Fibroblast of skin of abdomen (primary cell): ENCODE results near the gene ECSCR.

Experiments used
- DNase-seq: peaks from one replicate; pipeline ENCODE4 v3.0.0-alpha.2; 2013

The ECSCR gene

DNA sequence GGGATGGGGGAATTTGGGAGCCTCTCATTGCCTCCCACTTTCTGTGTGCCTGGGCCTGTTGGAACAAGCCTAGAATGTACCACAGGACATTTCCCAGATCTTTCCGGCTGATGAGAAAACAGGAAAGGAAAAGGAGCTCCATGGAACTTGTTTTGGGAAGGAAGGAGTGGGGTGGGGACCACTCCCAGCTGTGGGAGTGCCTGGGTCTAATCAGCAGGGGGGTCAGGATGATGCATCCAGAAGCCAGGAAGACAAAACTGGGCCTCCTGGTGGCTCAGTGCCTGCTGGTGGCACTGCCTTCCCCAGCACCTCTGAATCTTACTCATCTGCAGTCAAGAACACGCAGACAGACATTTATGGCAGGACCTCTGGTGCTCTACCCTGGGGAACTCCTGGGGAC lies 11.0 kb upstream of the ECSCR start:
- DNase-seq = peak; percentile 27

DNA sequence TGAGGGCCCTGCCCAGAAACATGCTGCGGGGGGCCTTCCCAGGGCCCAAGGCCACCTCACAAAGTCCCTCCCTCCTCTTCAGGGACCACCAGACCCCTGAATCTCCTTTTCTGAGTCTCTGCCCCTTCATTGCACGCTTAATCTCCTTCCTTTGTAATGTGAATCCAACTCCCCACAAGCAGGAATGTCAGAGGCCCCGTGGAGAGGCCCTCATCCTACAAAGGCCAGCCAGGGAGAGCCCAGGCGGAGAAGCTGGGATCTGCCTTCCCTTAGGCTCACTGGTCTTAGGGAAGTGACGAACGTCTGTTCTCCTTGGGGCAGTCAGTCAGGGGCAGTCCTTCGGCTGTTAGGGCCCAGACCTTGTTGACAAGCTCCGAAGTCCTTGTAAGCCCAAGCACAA lies 10.6 kb upstream of the ECSCR start:
- peak; percentile 22 for DNase-seq

DNA sequence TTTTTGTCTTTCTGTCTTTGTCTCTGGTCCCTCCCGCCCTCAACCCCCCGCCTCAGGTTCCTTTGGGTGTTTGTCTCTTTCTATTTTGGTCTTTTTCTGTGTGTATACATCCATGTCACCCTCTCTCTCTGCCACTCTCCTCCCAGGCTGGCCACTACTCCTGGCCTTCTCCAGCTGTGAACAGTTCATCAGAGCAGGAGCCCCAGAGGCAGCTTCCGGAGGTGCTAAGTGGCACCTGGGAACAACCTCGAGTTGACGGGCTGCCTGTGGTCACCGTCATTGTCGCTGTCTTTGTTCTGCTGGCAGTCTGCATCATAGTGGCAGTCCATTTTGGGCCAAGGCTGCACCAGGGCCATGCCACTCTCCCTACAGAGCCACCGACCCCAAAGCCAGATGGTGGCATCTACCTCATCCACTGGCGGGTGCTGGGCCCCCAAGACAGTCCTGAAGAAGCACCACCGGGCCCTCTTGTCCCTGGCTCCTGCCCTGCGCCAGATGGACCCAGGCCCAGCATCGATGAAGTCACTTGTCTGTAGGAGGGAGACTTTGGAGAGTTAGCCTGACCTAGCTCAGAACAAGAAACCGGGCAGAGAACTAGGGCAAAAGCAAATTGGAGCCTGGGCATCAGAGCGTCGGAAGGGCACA lies 10.0 kb upstream of the ECSCR start:
- no peak for DNase-seq

DNA sequence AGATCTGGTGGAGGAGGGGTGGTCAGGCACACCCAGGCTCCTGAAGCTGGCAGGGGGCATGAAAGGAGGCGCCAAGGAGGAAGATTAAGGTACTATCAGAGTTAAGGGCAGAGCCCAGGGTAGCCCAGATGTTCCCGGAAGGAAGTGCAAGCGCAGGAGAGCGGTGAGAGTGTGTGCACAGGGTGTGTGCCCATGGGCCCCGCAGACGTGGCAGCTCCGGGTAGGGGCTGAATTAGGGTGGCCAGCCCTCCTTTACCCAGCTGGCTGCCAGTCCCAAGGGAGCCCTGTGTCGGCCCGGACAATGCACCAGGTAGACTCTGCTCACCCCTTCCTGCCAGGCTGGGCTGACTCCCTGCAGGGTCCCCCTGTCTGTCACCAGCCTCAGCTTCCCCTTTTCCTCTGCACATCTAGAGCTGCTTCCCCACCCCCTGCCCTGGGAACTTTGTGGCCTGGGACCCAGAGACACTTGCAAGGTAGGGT lies 8.3 kb upstream of the ECSCR start, which contains the start of gene SMIM33:
TSS of gene SMIM33 (plus strand) at position 184 of the 480 bp plus-strand sequence. CDS start at position 302, 118 bp downstream.
- DNase-seq = no peak

DNA sequence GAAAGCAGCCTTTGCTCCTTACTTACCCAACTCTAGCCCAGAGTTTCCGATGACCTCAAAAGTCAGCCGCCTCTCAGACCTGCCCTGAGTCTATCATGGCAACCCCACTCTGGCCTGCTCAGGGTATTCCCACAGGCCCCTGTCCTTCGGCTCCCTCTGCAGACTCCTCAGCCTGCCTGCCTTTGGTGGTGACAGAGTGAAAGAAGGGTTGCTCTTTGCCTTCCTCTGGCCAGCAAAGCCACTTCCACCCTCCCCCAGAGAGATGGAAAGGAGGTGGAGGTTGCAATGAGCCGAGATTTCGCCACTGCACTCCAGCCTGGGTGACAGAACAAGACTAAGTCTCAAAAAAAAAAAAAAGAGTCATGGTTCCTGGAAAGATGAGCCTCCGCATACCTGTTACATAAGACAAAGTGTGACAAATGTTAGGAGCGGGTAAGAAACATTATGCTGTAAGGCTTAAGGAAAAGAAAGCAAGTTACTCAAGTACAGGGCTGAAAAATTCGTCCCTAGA lies 5.9 kb upstream of the ECSCR start:
- no peak for DNase-seq

DNA sequence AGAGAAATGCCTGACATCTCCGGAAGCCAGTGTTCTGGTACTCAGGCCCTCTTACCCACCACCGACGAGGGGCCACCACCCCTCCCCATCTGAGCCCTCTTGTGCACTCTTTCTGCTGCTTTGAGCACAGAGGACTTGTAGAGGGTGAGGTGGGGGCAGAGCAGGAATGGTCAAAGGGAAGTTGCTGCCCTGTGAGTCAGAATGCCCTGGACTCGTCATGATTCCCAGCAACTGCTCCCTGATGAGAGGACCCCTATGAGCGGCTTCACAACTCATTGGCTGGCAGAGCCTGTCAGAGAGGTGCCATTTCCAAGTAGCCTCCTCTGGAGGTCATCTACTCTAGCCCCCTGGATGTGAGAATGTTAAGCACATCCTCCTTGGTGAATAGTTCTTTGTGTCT lies 845 bp downstream of the ECSCR start:
- peak; percentile 40 for DNase-seq

DNA sequence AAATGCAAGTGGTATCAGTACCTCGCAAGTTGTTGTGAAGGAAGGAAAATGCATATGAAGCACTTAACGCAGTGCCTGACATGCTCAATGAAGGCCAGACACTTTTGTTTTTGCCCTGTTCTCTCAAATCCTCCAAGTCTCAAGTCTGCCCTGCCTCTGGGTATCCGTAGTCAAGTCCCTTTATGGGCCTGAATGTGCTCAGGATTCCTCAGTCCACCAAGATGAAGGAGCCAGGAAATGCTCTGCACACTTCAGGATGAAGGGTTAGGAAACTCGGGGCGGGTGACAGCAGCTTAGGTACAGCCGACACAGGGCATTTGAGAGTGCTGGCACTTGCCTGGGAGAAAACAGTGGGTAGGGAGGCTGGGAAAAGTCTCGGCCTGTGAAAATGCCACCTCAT lies 1.4 kb downstream of the ECSCR start:
- no peak for DNase-seq

DNA sequence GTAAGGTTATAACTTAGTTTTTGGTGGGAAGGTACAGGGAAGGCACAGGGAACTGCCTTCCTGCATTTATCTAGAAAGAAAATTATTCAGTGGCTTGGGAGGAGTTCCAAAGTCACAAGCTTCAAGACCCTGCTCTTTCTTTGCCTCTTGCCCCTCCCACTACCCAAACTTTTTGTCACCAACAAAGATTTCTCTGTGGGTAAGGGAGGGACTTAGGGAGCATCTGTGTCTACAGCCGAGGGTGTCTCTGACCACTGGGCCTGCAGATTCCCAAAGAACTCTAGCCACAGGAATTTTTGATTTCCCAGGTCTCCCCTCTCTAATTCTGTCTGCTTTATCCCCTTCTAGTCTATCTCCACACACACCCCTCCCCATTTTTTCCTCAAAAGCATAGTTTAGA lies 2.1 kb downstream of the ECSCR start:
- DNase-seq = peak; percentile 20

DNA sequence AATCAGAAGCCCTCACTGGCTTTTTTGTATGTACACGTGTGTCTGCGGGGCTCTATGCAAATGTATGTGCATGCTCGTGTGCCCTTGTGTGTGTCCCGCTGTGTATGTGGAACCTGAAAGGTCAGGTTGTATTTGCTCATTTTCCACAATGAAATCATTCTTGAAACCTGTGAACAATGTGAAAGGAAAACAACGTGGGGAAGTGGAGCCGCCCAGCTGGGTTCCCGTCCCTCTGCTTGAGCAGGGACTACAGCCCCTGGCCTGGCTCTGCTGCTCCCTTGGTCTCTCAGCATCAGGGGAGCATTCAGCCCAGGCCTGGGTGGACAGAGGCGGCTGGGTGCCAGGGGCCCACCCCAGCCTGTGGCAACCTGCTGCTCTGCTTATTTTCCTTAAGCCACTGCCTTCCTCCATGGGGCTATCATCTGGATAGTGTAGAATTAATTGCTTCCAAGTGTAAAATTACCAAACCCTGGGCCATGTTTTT lies 3.0 kb downstream of the ECSCR start:
- no peak for DNase-seq

DNA sequence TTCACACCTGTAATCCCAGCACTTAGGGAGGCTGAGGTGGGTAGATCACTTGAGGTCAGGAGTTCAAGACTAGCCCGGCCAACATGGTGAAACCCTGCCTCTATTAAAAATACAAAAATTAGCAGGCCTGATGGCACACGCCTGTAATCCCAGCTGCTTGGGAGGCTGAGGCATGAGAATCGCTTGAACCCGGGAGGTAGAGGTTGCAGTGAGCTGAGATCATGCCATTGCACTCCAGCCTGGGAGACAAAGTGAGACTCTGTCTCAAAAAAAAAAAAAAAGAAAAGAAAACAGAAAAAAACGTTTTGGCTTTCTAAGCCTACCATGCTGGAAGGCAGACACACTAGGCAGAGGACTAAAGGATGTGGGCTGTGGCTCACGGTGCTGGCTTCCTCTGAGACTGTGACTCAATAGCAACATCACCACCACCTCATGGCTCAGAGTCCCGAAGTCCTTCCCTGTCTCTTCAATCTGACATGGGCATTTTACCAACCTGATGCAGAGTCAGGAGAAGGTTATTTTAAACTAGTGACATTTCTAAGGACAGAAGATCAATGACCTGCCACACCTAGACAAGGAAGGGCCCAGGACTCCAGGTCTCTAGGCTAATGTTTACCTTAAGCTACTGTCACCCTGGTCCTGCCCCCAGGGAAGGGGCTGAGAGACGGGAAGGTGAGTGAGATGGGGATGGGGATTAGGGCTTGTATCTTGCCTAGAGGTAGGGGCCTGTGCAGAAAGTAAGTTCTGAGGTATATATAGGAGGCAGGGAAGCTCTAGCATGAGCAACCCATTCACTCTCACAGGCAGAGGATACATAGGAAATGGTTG lies 3.7 kb downstream of the ECSCR start:
- peak; percentile 79 for DNase-seq

DNA sequence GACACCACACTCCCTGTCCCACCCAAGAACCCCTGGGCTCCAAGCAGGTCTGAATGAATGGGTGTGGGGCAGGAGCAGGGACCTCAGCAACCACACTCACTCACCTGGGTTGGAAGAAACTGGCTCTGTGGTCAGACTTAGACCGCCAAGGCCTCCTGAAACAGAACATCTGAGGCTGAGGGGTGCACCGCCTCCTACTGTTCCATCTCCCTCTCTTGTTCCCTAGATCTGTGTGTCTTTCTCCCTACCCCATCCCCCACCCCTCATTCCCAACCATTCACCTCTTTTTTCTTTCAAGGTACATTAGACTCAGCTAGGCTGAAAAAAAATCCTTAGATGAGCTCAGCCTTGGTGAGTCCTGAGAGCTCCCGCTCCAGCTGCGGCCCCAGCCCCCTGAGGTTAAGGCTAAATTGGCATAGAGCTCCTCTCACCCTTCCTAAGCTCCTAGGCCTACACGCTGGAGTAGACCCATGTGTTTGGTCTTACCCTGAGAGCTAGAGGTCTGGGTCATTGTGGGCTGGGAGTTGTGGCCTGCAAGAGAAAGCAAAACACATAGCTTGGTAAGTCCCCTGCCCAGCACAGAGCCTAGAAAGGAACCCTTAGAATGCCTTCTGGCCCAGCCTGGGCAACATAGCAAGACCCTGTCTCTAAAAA lies 4.8 kb downstream of the ECSCR start:
- no peak for DNase-seq

DNA sequence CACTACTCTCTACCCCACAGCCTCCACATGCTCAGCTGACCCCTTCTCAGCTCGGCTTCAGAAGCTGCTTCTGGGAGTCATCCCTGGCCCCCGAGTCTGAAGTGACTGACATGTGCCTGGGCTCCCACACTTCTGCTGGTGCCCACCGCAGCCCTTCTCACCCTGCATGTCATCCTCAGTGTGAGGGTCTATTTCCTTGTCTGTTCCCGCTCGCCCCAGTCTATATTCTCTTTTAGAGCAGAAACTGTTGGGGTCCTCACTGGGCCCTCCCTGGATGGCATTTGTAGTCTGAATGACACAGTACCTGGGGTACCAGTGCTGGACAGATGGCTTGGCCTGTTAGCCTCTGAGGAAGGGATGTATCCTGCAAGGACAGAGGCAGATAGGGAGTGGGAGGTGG lies 5.3 kb downstream of the ECSCR start:
- DNase-seq = no peak

DNA sequence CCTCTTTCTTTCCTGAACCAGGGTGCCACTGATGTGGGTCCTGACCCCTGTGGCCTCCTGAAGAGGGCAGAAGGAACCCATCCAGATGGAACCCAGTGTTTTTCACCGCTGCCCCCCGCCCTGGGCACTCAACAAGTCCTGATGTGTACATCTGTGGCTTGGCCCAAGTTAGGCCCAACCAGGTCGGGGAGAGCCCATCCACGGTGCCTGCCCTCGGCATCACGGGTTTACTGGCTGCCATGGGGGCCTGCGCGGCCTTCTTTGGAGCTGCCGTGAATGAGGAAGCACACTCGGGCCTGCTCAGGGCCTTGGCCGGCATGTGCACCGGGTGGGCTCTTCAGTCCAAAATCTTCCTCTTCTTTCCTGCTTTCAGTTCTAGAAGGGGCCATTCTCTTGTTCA lies 5.8 kb downstream of the ECSCR start:
- DNase-seq = no peak

DNA sequence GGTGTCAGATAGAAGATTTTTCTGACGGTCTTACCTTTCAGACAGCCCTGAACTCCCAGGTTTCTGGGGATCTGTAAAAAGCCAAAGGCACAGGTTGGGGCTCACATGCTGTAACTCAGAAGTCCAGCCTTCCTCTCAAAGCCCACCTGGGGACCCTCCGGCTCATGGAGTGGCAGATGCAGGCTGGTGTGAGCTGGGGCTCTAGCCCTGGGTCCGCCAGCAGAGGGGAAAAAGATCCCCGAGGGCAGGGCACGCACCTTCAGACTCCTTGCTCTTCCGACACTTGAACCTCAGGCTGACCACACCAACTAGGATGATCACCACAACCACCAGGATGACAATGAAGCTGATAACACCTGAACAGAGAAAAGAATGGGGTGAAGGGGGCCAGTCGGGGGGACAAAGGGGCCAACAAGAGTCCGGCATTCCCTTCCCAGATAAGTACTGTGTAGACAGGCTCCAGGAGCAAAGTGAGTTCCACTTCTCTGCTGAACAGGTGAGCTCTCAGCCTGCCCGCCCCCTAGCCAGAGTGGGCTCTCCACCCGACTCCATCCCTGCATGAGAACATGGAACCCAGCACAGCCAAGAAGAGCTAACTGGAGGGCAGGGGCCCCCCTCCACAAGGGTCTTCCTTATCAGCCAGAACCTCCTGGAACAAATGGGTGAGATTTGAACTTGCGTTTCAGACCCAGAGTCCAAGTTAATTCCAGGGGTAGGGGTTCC lies 7.8 kb downstream of the ECSCR start:
- DNase-seq = no peak

DNA sequence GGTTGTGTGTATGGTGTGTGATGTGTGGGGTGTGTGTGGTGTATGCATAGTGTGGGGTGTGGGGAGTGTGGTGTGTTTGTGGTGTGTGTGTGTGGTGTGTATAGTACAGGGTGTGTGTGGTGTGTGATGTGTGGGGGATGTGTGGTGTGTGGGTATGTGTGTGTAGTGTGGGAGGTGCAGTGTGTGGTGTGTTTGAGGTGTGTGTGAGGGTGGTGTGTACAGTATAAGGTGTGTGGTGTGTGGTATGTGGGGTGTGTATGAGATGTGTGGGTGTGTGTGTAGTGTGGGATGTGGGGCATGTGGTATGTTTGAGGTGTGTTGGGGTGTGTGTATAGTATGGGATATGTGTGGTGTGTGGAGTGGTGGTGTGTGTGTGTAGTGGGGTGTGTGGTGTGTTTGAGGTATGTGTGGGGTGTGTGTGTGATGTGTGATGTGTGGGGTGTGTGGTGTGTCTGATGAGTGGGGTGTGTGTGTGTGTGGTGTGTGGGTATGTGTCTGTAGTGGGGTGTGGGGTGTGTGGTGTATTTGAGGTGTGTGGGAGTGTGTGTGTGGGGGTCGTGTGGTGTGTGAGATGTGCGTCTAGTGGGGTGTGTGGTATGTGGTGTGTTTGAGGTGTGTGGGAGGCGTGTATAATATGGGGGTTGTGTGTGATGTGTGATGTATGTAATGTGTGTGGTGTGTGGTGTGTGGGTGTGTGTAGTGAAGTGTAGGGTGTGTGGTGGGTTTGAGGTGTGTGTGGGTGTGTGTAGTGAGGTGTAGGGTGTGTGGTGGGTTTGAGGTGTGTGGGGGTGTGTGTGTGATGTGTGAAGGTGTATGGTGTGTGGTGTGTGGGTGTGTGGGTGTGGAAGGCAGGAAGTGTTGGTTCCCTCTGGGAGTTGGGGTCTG lies 8.6 kb downstream of the ECSCR start:
- DNase-seq = no peak

DNA sequence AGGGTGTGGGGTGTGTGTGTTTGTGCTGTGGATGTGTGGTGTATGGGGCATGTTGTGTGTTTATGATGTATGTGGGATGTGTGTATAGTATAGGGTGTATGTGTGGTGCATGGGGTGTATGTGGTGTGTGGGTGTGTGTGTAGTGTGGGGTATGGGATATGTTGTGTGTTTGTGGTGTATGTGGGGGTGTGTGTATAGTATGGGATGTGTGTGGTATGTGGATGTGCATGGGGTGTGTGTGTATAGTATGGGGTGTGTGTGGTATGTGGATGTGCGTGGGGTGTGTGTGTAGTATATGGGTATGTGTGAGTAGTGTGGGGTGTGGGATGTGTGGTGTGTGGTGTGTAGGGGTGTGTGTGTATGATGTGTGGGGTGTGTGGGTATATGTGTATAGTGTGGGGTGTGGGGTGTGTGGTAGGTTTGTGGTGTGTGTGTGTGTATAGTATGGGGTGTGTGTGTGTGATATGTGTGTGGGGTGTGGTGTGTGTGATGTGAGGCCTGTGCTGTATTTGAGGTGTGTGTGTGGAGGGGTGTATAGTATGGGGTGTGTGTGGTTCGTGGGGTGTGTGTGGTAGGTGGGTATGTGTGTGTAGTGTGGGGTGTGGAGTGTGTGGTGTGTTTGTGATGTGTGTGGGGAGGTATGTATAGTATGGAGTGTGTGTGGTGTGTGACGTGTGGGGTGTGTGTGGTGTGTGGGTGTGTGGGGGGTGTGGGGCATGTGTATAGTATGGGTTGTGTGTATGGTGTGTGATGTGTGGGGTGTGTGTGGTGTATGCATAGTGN lies 10.5 kb downstream of the ECSCR start:
- no peak for DNase-seq

DNA sequence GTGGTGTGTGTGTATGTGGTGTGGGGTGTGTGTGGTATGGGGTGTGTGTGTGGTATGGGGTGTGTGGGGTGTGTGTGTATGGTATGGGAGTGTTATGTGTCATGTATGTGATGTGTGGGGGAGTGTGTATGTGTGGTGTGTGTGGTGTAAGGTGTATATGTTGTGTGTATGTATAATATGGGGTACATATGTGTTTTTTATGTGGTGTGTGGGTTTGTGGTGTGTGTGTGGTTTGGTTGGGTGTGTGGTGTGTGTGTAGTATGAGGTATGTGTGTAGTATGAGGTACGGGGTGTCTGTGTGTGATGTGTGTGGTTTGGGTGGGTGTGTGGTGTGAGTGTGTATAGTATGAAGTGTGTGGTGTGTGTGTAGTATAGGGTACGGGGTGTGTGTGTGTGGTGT lies 11.4 kb downstream of the ECSCR start:
- DNase-seq = no peak

DNA sequence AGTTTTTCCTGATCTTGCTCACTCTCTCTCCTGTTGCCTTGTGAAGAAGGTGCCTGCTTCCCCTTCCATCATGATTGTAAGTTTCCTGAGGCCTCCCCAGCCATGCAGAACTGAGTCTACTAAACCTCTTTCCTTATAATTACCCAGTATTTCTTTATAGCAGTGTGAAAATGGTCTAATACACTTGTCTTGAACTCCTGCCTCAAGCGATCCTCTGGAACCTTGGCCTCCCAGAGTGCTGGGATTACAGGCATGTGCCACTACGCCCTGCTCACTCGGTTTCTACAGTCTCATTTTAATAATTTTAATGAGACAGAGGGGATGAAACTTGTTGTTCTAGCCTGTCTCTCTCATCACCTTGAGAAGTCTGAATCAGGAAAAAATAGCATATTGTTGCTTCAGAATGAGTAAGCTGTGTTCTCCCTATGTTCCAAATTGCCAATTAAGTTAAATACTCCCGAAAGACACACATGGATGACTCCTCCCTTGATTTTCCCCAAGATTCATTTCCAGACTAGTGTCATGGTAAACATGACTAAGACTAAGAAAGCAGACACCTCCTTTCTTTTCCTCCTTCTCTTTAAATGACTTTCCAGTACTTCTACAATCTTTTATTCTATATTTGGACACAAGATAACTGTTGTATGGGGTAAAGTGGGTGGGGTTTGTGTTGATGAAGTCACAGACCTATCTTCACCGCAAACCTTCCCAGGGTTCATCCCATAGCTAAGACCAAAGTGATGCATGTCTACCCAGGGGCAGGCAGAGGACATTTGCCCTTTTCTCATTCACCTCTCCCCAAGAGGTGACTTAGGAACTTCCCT lies 15.4 kb downstream of the ECSCR start:
- peak; percentile 58 for DNase-seq

DNA sequence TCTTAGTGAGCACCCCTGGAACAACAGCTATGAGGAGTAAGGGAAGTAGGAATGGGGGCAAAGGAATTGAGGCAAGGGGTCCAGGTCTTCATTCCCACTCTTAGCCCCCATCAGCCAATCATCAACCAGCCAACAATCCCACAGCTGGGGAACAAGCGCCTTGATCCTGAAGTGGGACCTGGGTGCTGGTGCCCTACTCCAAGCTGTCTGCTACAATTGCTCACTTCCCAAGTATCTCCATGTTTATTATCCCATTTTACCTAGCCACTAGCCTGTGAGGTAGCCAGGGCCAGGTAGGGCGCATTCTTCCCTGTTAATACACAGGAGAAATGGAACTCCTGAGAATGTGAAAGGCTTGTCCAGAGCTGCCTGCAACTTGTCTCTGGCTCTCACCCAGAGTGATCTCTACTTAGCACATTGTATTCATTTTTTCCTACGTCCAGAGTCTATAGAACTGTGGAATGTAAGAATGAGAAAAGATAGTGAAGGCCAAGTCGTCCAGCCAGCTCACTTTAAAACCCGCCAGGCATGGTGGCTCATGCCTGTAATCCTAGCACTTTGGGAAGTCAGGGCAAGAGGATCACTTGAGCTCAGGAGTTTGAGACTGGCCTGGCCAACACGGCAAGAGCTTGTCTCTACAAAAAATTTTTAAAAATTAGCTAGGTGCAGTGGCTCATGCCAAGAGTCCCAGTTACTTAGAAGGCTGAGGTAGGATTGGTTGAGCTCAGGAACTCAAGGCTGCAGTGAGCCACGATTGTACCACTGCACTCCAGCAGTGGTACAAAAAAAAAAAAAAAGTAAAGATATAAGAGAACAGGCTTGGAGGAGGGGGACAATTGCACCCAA lies 17.0 kb downstream of the ECSCR start:
- peak; percentile 89 for DNase-seq
